Measurements from ENCODE around the gene DPP8.

DPP8 gene

GRCh38 chr15:65423976-65424679, 93.4 kb downstream of the DPP8 start:
- DNase-seq = no peak

GRCh38 chr15:65423150-65423975, 94.1 kb downstream of the DPP8 start:
- DNase-seq = no peak

GRCh38 chr15:65421360-65422215, 95.9 kb downstream of the DPP8 start:
- no peak for DNase-seq

- no peak for DNase-seq
These were observed 96.5 kb downstream of the DPP8 start for GRCh38 chr15:65420975-65421359.

- DNase-seq = no peak
These were observed 98.9 kb downstream of the DPP8 start for GRCh38 chr15:65418596-65418995.

GRCh38 chr15:65416845-65417416, 100.6 kb downstream of the DPP8 start:
- DNase-seq = no peak

- peak; percentile 38 for DNase-seq
These were observed 102.5 kb downstream of the DPP8 start for GRCh38 chr15:65414841-65415621.

- no peak for DNase-seq
These were observed 103.7 kb downstream of the DPP8 start for GRCh38 chr15:65413760-65414144.

GRCh38 chr15:65413051-65413759, 104.3 kb downstream of the DPP8 start:
- DNase-seq = no peak

- no peak for DNase-seq
These were observed 104.9 kb downstream of the DPP8 start for GRCh38 chr15:65412556-65412955.

GRCh38 chr15:65411465-65412071, 105.9 kb downstream of the DPP8 start:
- DNase-seq = no peak

- DNase-seq = no peak
These were observed 106.5 kb downstream of the DPP8 start for GRCh38 chr15:65410972-65411371.

- DNase-seq = no peak
These were observed 107.5 kb downstream of the DPP8 start for GRCh38 chr15:65410036-65410435.

- DNase-seq = no peak
These were observed 108.4 kb downstream of the DPP8 start for GRCh38 chr15:65409036-65409631.

- no peak for DNase-seq
These were observed 109.0 kb downstream of the DPP8 start for GRCh38 chr15:65408324-65409035.

GRCh38 chr15:65406424-65407000, 111.0 kb downstream of the DPP8 start:
- no peak for DNase-seq

- DNase-seq = no peak
These were observed 111.6 kb downstream of the DPP8 start for GRCh38 chr15:65405791-65406423.

- no peak for DNase-seq
These were observed 113.2 kb downstream of the DPP8 start for GRCh38 chr15:65404186-65404872.
